GM18907 (cell line): ENCODE data around the gene TTC6.
A peak's percentile ranks its signal among the peaks of the same experiment; 100 is the strongest.

Experiments used
- ATAC-seq: cut with Tn5 transposase; IDR thresholded peaks from one replicate; pipeline ENCODE4 v1.9.1; 2021; ENCODE audit warnings: mild to moderate bottlenecking, moderate library complexity; ENCODE audit not compliant: unreplicated experiment

Gene TTC6

DNA sequence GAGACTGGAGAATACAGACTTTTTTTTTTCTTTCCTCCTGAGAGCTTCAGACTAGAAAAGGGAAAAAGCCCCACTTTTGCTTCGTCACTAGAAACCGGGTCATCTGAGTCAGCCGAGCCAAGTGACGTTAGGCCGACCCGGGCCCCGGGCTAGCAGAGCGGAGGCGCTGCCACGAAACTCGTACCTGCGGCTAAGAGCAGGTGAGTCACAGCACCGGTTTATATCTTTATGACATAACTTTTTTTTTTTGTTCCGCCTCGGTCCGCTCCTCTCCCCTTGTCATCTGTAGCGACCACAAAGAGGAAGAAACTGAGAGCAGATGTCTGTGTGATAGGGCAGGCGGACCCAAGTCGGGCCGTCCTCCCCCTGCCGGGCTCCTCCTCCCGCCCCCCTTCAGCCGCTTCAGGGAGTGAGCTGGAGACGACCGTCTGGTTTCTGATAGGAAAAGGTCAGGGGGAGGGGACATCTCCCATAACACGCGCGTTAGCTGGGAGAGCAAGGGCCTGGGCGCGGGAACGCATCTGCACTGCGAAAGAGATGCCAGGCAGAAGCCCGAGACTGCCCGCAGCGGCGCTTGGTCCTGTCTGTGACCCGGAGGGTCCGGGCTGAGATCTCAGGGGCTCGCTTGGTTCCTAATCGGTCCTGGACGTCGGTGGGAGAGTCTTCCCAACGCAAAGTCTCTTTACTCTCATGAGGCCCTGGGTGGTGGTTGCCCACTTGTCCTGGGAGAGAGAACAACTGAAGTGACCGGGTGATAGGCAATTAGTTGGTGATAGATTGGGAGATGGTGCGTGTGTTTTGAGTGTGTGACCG is 586 bp downstream of the TTC6 start:
- peak; percentile 72 for ATAC-seq

DNA sequence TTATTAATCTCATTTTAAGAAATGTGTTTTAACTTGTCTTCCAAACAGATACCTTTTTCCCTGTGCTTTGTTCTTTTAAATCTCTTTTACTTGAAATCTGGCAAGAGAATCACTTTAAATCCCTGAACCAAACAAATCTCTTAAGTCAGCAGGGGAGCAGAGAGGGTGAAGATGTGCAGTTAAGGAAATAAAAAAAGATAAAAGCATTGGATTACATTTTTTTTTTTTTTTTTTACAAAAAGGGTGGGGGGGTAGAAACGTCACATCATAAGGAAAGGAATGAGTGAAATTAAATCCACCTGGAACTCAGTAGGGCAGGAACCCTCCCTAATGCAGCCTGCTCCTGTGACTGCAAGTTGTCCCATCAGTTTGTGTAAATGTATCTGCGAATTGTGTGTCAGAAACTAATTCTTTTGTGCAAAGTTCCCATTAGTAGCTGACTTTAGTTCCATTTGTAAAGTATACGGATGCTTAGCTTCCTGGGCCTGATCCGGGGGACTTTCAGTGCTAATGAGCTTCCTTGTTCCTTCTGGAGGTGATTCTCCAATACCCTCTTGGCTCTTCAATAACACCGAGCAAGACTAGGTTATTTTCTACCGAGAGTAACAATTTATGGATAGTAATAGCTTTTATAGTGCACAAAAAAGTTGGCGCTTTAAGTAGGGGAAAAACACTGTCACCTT is 1.5 kb downstream of the TTC6 start:
- ATAC-seq = no peak

DNA sequence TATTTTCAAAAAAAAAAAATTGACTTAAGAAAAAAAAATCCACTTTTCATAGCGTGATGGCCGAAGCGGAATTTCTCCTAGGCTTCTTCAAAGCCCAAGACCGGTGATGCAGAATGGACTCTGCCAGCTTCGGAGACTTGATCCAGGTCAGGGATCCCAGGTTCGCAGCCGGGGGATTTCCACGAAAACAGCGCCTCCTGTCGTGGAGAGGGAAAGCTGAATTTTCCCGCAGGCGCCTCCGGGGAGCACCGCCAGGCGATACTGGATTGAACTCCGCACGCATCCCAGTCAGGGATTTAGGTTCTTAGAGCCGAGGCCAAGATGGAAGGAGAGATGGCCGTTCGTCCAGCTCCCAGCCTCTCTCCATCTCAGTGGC is 2.1 kb downstream of the TTC6 start:
- no peak for ATAC-seq

DNA sequence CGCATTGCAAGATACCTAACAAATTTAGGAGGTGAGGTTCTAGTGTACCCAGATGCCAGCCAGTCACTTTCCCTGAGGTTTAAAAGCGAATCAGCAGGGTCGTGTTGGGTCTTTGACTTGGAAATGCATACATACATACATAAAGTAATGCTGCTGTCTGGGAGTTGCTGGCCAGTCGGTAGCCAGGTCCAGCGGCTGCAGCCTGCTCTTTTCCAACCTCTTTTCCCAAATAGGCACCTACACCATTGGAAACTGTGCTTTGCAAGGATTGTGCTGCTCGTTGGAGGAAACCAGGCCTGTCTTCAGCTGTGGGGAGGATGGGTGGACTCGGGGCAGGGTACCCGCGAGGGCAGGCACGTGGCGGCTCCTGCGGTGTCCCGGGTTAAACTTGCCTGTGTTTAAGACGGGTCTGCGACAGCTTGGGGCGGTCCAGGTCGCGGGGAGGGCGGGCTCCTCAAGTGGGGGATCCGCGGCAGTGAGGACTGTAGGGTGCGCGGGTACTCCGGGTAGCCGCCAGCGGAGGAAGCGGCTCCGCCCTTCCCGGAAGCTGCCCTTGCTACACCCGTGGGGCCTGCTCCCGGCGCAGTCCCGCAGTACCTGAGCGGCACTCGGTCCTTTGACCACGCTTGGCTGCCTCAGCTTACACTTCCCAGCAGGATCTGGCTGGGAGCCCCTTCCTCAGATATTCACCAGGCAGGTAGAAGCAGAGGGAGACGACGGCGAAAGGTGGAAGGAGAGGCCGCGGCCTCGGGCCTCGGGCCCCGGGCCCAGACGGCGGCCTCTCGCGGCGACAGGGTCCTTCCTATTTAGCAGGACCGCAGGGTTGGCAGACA is 2.7 kb downstream of the TTC6 start:
- ATAC-seq = no peak

DNA sequence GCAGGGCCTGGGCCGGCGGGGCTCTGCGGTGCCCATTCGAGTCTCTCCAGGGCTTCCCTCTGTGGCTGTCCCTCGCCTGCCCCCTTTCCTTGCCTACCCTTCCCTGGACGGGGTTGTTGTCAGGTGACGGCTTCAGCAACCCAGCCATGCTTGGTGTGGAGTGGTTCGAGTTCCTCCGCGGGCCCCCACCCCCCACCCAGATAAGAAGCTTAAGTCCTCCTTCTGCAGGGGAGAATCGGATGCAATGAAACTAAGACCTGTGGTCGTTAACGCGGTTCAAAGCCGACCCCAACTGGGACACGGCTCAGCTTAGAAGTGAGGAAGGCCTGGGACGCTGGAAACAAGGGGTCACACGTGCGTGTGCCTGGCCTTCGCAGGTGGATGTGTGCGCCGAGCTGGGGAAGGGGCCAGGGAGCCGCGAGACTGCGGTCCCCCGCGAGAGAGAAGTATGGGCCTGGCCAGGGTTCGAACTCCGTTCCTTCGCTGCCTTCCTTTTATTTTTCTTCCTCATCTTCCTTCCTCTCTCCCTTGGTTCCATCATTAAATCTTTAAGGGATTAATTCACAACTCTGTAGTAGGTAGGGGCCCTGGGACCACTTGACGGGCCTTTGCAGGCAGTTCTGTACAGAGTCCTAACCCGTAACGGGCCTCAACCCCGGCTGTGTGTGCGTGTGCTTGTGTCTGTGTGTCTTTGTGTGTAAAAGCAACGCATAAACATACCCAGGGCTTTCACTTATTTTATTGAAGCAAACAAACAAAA is 3.5 kb downstream of the TTC6 start:
- ATAC-seq = no peak

DNA sequence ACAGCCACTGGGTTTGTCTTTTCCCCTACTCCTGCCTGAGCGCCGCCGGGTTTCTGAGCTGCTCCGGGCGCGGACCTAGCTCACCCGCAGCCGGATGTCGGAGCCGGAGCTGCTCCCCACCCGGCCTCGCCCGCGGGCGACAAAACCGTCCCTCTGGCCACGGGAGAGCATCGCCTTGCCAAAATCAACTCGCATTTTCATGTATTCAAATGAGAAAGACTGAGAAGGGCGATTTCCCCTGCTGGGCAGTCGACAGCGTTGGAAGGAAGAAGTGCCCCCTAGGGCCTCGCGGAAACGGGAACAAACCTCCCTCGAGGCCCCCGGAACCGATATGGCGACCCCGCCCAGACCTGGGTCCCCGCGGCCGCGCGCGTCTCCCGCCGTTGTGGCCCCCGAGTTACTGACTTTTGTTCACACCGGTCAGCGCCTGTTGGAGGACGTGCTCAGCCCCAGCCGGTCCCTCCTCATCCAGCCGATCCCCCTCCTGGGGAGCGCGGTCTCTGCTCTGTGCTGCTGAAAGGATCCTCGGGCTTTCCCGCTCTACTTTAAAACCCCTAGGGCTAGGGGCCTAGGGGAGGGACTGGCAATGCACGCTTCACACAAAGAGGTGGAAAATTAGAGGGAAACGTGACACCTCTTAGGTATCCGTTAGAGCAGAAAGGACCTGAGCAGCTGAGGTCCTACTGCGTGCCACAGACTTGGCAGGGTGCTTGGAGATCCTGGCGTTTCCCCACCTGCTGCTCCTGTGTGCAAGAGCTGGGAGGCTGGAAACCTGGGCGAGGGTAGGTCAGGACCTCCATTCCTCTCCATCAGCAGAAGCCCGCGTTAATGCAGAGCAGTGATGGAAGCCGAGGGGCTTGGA is 4.3 kb downstream of the TTC6 start:
- ATAC-seq = no peak

DNA sequence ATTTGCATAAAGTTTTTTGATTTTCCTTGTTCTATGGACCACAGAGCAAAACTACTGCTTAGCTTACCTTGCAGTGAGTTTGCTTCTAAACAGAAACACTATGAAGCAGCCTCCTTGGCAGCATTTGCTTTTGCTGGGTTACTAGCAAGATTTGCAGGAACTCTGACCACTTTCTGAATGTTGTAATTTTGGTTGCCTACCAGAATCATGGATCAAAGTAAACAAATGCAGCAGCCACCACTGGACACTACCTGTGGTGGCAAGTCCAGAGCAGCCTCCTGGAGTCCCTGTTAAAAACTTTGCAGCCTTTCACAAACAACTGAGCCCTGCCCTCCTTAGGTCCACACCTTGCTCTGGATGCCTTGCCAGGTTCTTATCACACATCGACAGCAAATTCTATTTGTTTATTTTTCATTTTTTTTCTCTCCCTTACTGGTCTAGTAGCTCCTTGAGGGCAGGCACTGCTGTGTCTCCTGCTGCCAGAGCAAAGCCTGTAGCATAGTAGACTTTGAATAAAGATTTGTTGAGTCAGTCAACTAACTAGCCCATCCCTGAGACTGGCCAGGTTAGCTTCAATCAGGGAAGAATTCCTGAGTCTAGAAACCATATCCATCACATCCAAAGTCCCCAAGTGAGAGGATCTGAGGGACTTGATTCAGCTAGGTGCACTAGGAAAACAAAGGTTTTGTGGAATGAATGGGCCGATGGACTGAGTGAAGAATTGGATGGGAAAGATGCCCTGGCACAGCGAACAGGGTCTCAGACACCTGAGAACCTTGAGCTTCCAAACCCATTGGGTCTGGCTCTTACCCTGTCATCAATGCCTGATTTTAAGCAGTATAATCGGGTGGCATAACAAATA is 5.7 kb downstream of the TTC6 start:
- no peak for ATAC-seq

DNA sequence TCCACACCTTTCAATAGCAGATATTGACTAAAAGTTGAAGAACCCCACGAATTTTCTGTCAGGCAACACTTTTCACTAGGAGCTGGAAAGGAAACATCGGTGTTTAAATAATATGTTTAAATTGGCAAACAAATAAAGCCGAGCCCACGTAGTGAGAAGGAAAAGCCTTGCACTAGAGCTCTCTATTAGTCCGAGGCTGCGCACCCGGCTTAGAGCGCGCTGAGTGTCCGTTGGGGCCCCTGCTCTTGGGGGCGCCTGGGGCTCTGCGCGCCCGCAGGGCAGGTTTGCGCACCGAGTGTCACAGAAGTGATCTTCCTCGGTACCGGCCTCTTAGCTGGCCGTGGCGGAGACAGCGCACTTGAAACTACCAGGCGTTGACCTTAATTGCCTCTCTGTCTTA is 6.4 kb downstream of the TTC6 start:
- no peak for ATAC-seq

DNA sequence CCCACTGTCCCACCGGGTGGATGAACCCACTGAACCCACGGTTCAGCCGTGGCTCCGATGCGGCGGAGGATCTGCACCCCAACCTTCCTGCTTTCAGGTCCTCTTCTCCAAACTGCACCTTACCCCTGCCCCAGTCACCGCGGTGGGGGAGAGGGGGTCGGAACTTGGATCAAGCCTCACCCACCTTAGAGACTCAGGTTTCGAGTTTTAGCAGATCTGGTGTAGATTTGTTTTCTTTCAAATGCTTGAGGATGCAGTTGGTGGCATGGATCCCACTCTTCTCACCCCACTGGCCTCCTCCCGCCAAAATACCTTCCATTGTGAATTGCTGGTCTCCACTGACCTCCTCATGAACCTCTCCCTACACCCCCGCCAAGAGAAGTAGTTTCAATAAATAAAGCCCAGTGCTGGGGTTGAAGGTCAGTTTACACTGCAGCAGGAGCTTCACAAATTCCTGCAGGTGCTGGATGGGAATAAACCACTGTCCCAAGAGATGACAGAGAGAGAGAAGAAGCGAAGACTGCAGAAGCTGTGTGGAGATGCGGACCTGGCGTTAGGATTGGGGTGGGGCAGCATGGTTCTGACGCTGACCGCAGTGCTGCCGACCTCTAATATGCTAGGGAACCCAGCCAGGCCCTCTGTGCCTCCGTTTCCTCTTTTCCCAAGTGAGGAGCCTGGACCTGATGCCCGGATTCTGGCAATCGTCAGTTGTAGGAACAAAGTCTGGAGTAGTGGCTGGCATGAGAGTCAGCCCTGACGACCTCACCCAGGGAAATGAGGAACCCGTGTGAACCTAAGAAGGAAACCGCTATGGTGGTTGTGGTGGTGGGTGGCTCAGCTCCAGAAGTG is 7.4 kb downstream of the TTC6 start:
- ATAC-seq = no peak

DNA sequence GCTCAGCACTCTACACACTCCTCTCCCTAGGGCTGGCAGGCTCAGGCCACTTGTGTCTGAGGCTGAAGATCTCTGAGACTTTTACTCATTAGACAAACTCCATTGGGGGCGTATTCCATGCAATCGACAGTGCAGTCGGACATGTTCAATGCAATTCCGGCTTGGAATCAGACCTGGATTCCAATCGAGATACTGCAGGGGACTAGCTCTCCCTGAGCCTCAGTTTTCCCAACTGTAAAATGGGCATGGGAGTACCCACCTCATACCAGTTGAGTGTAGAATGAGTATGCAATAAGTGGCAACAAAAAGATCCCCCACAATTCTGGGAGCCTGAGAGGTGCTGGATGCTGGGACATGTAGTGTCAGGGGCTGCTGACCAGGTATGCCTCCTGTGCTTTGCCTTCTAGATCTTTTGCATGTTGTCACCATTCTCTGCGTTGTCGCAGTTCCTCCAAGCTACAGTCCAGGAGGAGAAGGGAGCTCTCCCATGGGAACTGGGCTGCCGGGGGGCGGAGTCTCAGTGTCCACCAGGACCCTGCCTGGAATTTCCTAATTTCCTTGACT is 8.3 kb downstream of the TTC6 start:
- no peak for ATAC-seq

DNA sequence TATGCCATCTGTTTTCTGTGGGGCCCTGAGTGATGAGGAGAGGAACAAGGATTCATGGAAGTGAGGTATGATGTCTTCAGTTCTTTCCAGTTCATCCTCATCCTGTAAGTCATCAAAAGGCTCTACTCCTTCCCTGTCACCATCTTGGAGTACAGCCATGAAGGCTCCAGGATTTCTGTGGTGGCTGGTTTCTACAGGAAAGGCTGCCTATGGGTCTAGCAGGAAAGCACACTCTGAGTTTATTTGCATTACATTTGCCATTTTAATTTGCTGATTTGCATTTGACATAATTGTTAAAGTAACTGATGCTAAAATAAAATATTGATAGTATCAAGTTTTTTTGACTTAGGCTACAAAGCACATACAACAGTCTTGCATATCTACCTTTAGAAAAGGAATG is 11.2 kb downstream of the TTC6 start:
- ATAC-seq = no peak

DNA sequence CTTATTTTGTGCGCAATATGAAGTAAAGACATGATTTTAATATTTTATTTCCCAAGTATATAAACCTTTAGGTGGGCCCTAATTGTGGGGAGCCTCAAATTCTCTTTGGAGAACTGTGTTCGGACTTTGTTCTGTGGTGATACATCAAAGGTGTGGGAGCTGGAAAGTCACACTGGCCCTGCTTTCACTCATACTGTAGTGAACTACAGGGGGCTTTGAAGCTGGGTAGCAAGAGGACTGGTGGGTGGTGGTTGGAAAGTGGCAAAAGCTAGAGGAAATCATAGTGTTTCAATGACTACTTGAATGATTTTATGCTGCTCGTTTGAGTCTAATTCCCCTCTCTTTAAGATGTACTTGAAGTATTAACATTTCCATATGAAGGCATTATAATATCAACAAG is 13.2 kb downstream of the TTC6 start:
- ATAC-seq = no peak

DNA sequence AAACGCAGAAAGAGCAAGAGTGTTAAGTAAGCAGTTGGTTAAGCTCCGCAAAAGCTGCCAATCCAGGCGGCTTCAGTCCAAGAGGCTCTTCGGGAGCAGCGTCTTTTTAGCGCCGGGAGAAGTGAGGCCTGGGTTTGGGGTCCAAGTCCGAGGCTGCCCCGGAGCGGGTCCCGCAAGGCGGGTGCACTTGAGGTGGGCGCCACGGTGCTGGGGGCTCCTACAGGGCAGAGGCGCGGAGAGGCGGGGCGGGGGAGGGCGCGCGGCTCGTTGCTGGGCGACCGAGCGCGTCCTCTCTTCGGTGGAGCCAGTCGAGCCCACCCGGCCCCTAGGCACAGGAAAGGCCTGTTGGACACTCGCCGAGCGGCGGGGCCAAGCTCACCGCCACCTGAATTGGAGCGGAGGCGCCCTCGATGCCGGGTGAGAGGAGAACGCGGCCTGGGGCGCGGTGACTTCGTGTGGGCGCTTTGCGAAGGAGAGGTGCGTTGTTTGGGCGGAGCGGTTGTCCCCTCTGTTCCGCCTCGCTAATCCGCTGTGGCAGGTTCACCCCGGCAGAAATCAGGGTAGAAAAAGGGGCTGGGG is 15.6 kb downstream of the TTC6 start:
- no peak for ATAC-seq

DNA sequence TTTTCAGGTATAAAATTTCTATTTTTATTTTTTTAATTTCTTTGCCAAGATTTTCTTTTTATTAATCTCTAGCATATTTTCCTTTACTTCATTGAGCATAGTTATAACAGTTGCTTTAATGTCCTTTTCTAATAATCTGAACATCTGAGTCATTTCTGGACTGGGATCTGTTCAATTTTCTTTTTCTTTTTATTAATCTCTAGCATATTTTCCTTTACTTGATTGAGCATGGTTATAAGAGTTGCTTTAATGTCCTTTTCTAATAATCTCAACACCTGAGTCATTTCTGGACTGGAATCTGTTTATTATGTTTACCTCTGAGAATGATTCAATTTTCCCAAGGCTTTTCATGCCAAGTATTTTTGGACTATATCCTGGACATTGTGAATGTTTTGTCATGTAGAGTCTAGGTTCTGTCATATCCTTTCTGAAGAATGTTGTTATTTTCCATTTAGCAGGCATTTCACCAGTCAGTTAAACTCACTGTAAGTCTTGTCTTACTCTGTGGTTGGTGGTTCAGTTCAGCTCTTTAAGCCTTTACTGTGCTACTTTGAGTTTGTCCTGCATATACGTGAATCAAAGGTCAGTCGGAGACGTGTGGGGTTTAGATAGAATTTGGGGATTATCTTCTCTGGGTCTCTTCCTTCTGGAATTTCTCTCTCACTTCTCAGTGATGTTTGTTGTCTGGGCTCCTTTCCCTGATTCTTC is 20.3 kb downstream of the TTC6 start:
- no peak for ATAC-seq

DNA sequence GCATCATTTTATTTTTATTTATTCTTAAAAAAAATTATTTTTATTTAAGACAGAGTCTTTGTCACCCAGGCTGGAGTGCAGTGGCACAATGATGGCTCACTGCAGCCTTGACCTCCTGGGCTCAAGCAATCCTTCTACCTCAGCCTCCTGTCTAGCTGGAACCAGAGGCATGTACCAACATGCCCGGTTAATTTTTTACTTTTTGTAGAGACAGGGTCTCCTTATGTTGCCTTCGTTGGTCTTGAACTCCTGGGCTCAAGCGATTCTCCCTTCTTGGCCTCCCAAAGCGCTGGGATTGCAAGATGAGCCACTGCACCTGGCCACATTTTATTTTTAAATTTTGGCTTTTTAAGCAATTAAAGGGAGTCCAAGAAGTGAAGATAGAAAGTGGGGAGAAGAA is 21.4 kb downstream of the TTC6 start:
- ATAC-seq = no peak

DNA sequence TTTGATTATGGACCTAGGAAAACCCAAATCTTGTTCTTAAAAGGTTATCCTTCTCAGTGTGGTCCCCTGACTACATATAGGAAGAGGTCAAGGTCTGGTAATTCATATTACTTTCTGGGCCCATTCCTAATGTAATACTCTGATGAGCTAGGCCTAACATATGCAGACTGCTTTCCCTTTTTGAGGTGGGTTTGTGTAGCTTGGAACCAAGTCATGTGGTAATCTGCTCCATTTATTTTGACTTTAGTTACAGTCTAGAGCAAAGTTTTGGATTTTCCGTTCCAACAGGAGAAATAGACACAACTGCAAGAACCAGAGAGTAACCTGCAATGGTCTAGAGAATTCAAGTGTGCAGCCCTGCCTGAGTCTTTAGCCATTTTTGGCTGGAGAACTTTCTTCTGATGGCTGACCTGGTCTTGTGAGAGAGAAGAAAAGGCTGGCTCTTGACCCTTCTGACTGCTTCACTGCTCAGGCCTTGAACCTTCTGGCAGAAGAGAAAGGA is 22.5 kb downstream of the TTC6 start:
- ATAC-seq = no peak
